Endothelial cell of umbilical vein (primary cell): Measurements from ENCODE around the gene TMEM92.

Source experiments
- CTCF ChIP-seq, 2 donors: IDR thresholded peaks; 1 replicate in 1 of 2; 2 replicates in 1 of 2; pipeline ENCODE4 v1.5.1; 2011; ENCODE audit warnings: low read length in 2 of 2, mild to moderate bottlenecking in 2 of 2, moderate library complexity in 2 of 2, control low read depth in 1 of 2, inconsistent platforms in 1 of 2, low read depth in 1 of 2; ENCODE audit not compliant: insufficient read depth in 1 of 2; ENCODE audit errors: extremely low read depth in 1 of 2
- EZH2 ChIP-seq: IDR thresholded peaks from 2 replicates; pipeline ENCODE4 v1.6.1; 2012; ENCODE audit warnings: borderline replicate concordance, low read depth, mild to moderate bottlenecking, moderate library complexity, low read length, inconsistent platforms; ENCODE audit not compliant: severe bottlenecking
- MAX ChIP-seq: IDR thresholded peaks from 2 replicates; pipeline ENCODE4 v1.6.1; 2011; ENCODE audit not compliant: insufficient read depth, insufficient read length

GRCh38 chr17:50255766-50256635 is 18.3 kb upstream of the TMEM92 start:
- no peak for TF ChIP-seq CTCF (IDR thresholded peaks at IDR 0.05; ENCODE audit: extremely low read depth in 1 of 2, insufficient read depth in 1 of 2, low read depth in 1 of 2, low read length in 2 of 2)
- no peak for TF ChIP-seq EZH2
- TF ChIP-seq MAX: no peak
